GM18511 (cell line): ENCODE measurements around the gene SNAP47.
"Not testable (repeated sequence)": the region's sequence is repeated elsewhere in the genome, so short reads cannot be mapped to it uniquely, and the experiment has no call there.

ENCODE experiments used
- ATAC-seq: cut with Tn5 transposase; IDR thresholded peaks from one replicate; pipeline ENCODE4 v1.9.1; 2021; ENCODE audit warnings: mild to moderate bottlenecking, moderate library complexity; ENCODE audit not compliant: unreplicated experiment

The SNAP47 gene, protein sequence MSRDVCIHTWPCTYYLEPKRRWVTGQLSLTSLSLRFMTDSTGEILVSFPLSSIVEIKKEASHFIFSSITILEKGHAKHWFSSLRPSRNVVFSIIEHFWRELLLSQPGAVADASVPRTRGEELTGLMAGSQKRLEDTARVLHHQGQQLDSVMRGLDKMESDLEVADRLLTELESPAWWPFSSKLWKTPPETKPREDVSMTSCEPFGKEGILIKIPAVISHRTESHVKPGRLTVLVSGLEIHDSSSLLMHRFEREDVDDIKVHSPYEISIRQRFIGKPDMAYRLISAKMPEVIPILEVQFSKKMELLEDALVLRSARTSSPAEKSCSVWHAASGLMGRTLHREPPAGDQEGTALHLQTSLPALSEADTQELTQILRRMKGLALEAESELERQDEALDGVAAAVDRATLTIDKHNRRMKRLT

DNA sequence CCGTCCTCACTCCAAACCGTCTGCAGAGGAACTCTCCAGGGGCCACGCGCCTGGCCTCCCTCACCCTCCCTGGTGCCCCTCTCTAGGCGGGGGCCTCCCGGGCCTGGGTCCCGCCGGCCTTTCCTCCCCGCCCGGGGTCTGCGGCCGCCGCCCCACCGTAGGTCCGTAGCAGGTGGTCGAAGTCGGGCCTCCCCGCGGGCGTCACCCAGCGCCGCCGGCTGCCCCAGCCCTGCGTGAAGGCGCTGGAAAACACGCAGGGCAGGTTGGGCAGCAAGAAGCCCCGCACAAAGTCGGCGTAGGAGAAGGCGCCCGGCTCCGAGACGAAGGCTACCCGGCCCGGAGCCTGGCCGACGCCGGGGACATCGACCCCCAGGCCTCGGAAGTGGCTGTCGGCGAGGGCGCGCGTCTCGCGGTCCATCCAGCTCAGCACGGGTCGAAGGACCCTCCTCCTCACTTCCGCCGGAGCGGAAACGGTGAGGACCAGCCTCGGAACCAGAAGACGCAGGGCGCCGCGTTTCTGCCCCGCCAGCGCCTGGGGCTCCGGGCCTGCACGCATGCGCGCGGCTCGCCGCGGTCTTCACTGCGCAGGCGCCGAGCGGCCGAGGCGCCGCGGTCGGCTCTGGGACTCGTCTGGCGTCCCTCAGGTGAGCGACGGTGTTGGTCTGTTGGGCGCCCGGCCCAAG lies at the start of gene SNAP47, which contains the start of gene JMJD4:
SNAP47 (plus strand) TSS at position 580 of the 683 bp plus-strand sequence. CDS start 12,302 bp downstream, outside the sequence.
JMJD4 (minus strand) TSS at position 447 of the 683 bp plus-strand sequence; CDS start at position 418, 29 bp downstream.
- peak; percentile 93 for ATAC-seq

DNA sequence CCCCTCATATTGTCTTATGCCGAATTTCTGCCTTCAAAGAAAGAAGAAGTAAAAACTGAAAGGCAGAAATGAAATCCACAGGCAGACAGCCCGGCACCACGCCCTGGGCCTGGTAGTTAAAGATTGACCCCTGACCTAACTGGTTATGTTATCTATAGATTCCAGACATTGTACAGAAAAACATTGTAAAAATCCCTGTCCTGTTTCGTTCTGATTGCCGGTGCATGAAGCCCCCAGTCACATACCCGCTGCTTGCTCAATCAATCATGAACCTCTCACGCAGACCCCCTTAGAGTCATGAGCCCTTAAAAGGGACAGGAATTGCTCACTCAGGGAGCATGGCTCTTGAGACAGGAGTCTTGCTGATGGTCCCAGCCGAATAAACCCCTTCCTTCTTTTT lies 49.4 kb upstream of the SNAP47 start:
- ATAC-seq, result no peak

DNA sequence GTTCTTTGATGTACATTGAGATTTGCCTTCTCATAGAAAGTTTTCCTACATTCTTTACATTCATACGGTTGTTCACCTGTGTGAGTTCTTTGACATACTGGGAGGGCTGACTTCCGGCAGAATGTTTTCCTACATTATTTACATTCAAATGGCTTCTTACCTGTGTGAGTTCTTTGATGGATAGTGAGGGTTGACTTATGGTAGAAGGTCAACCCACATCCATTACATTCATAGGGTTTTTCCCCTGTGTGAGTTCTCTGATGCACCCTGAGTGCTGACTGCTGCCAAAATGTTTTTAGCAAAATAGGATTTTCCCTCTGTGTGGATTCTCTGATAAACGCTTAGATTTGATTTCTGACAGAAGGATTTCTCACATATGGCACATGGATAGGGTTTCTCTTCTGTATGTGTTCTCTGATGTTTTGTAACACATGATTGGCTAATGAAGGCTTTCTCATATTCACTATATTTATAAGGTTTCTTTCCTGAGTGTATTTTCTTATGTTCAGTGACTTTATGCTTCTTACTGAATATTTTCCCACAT lies 37.8 kb upstream of the SNAP47 start:
- ATAC-seq, result no peak

DNA sequence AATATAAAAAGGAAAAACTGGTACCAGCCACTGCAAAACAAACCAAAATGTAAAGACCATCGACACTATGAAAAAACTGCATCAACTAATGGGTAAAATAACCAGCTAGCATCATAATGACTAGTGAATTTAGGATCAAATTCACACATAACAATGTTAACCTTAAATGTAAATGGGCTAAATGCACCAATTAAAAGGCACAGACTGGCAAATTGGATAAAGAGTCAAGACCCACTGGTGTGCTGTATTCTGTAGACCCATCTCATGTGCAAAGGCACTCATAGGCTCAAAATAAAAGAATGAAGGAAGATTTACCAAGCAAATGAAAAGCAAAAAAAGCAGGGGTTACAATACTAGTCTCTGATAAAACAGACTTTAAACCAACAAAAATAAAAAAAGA lies 33.6 kb upstream of the SNAP47 start:
- ATAC-seq, result not testable (repeated sequence)

DNA sequence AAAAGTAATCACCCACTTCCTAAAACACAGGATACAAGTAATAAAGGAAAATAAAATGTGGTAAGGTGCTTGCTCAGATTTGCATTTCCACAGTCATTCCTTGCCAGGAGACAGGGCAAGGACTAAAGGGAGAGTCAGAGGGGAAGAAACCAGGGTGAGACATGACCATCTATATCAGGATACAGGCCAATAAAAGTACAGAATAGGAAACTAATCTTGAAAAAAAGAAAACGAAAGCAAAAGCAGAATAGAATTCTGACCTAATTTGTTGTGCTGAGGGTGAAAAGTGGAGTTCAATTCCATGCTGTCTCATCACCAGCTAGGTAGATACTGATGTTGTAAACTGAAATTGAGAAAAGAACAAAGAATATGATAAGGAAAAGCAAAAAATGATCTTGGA lies 27.4 kb upstream of the SNAP47 start:
- ATAC-seq, result no peak

DNA sequence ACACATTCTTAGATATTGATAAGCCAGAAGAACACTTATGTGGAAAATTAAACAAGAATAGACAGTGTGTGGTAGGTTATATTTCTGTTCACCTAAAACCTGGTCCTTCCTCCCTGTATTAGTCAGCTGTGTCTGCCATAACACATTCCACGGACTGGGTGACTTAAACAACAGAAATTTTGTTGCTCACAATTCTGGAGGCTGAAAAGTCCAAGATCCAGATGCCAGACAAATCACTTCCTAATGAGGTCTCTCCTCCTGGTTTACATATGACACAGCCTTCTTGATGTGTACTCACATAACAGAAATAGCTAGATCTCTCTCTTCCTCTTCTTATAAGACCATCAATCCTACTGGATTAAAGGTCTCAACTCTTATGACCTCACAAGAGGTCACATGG lies 25.8 kb upstream of the SNAP47 start:
- no peak for ATAC-seq

DNA sequence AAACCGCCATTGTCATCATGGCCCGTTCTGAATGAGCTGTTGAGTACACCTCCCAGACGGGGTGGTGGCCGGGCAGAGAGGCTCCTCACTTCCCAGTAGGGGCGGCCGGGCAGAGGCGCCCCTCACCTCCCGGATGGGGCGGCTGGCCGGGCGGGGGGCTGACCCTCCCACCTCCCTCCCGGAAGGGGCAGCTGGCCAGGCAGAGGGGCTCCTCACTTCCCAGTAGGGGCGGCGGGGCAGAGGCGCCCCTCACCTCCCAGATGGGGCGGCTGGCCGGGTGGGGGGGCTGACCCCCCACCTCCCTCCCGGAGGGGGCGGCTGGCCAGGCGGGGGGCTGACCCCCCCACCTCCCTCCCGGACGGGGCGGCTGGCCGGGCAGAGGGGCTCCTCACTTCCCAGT lies 24.8 kb upstream of the SNAP47 start:
- ATAC-seq, result not testable (repeated sequence)

DNA sequence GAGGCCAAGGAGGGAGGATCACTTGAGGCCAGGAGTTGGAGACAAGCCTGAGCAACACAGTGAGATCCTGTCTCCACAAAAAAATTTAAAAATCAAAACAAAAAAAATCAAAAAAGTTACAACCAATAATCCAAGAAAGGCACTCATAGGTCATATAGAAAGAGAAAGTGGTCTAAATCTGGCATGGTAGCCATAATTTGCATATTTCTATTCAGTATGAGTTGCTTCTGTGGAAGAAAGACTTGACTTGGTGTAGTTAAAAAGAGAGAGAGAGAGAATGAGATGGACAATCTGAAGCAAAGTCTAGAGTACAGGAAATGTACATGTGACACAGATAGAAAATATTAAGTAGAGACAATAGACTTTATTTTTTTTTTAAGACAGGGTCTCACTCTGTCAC lies 22.6 kb upstream of the SNAP47 start:
- no peak for ATAC-seq

DNA sequence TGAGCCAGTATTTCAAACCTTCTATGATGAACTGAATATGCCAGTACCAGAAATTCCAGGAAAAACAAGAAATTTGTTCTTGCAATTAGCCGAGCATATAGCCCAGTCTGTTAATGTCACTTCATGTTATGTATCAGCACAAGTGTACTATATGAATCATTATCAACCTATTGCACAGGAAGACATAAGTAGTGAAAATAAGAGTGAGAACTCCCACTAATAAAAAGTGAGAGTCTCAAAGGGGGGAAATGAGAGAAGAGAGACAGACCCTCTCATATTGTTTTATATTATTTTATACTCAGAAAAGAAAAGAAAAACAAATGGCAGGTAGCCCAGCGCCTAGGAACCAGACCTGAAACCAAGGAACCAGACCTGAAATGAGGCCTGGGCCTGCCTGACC lies 16.3 kb upstream of the SNAP47 start:
- ATAC-seq, result no peak

DNA sequence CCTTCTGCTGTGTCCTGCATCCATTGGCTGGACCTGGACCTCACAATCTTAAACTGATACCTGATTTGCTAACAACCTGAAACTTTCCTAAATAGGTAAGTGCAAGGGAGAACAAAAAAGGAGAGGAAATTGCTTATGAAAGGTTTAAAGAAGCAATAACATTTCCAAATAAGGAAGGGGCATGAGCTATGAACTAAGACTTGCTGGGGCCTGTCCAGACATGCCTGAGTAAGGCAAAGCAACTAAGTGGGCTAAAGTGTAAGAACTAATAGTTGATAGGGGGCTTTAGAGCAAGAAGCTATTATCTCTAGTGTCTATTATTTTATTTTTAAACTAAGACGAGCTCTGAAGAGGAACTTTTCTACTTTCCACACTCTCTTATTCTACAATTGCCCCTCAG lies 11.8 kb upstream of the SNAP47 start:
- no peak for ATAC-seq

DNA sequence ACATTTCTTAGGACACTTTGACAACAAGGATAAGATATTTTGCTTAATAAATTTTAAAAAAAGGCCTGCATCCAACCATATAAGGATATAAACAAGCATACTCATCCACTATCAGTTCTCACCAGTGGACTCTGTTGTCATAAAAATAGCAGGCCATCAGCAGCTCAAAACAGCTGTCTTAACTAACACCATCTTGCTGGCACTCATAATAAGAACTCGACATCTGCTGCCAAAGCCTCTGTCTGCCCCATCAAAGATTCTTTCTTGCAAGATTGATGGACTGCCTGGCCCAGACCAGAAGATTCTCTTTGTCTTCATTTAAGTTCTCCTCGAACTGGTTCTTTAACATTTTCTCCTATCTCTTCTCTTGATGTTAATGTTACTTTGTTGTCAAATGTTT lies 10.2 kb upstream of the SNAP47 start:
- no peak for ATAC-seq

DNA sequence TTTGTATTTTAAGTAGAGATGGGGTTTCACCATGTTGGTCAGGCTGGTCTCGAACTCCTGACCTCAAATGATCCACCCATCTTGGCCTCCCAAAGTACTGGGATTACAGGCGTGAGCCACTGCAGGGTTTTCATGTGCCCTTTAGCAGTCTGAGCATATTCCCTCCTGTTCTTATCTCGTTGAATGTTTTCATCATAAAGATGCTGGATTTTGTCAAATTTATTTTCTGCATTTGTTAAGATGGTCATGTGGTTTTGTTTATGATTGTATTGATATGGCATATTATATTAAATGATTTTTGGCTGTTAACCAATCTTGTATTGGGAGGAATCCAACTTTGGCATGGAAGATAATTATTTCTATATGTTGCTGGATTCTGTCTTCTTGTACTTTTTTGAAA lies 8.9 kb upstream of the SNAP47 start:
- ATAC-seq, result no peak

DNA sequence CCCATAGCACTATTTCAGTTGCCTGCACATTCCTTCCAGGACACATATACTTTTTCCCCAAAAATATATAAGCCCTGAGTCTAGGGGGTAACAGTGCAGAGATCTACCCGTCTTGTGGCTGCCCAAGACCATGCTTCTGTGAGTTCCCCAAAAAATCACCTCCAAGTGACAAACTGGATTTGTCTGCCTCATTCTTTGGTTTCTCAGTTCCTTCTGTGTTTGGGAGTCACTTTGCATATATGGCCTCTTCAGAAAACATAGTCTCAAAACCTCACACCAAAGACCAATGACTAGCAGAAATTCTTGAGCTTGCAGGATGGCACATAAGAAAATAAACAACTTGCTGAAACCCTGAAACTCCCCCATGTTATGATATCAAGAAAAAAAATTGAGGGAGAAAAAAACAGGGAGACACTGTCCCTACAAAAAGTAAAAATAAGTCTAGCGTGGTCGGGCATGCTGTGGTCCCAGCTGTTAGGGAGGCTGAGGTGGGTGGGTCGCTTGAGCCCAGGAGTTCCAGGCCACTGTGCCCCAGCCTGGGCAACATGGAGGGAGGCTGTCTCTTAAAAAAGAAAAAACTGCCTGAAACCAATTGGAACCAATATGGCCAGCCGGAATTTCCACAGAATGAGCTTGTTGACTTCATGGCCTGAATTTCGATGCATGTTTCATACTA lies 8.2 kb upstream of the SNAP47 start:
- no peak for ATAC-seq

DNA sequence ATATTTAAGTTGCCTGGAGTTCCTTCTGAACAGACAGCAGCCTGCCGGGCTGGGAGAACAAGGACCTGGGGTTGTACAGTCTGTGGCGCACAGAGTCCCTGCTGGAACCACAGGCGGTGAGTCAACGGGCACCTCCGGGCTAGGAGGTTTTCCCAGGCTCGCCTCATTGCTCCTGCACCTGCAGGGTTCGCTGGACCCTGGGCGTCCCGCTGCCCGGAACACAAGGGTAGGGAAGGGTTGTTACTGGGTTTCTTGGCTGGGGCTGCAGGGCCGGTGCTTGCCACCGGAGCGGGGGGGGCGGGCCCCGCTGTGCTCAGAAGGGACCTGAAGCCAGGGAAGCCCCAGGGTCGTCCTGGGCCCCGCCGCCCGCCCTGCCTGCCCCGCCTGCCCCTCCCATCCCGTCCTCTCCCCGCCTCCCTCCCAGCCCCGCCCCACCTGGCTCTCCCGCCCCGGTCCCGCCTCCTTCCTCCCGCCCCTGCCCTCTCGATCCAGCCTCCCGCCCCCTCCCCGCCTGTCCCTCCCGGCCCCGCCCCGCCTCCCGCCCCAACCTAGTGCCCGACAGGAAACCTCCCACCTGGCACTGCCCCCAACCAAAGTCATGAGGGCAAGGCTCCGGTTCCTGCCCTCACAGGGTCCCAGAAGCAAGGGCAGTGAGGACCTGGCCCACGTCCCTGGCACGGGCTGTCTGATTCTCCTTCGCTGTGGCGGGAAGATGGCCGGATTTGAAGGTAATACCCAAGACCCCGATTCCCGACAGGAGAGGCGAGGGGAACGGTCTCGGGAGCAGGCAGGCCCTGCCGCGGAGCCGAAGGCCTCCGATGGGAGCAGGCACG lies 7.0 kb upstream of the SNAP47 start:
- ATAC-seq, result peak; percentile 47

DNA sequence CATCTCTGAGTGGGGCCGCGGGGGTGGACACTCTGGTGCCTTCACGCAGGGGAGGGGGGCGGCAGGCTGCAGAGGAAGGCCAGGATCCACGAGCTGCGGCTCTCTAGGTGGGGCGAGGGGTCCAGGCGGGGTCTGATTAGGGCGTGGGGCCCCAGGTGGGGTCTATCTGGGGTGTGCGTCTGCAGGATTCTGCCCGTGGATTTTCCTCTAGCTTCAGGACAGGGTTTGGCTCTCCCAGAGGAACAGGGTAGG lies 6.4 kb upstream of the SNAP47 start:
- ATAC-seq, result peak; percentile 14

DNA sequence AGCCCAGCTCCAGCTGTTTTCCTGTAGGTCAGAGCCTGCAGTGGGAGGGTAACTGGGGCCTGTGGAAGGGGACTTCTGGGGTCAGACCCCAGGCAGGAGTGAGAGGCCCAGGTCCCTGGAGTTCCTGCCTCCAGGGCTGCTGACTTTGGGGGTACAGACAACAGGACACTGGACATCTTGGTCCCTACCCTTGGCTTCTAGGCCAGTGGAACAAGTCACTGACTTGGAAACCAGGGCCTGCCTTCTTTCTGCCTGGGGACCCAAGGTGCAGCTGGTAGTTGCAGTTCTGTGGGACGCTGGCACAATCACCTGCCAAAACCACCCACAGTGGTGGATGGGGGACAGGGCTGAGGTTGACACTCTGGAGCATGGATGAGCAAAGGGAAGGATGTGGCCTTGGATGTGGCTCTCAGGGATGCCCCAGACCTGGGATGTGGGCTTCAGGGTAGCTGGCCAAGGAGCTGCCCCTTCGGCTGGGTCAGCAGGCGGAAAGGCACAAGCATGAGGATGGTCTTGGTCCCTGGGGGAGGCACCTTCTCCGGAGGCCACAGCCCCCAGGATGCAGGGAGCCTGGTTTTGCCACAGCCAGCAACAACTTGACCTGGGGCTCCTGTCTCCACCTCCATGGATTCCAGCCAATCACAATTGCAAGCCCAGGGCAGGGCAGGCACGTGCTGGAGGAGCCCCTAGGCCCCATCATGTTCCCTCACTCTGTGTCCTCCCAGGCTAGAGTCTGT lies 5.9 kb upstream of the SNAP47 start:
- peak; percentile 3 for ATAC-seq

DNA sequence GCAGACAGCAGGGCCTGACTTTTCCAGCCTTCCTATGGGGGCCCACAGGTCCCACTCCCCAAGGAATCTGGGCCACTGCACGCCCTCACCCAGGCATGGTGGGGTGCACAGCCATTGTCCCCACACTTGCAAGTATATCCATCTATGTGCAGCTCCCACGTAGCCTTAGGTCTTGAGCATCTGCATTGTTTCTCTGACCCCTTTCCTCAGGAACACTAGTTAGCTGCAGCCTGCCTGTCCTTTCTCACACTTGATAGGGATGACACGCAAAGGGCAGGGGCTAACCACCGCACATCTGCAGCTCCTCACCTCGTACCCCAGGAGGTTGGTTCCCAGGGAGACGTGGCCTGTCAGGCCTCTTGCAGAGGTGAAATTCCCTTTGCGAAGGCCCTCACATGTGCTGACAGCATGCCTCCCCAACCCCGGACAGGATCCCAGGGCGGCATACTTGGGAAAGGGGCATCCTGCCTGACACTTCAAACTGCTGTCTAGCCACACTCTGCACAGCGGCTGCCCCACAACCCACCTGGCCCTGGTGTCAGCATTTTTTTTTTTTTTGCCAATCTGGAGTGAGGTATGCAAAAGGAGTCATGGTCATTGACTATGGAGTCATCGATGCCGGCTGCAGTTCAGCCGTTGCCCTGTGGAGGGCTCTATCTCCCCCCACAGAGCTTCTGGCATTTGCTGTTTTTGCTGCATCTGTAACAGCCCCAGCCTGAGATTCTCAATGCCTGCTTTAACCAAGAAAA lies 5.2 kb upstream of the SNAP47 start:
- peak; percentile 30 for ATAC-seq

DNA sequence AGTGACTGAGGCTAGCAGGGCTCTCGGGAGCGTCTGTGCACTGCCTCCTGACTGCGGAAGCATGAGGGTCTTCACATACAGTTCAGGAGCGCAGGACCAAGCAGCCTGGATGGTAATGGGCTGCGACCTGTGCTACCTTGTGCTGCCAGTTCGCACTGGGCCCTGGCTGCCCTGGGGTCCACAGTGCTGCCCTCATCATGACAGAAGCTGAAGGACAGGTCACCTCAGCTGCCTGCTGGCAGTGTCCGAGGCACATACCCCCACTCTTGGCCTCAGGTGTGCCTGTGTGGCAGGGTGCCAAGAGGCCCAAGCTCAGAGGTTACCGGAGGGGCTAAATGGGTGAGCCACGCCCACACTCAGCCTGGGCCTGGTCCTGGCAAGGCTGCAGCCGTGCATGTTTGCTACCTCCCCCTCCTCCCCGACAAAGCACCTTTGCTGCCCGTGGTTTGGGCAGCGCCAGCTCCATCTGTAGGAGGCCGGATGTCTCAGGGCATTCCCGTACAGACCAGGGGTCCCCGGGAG lies 4.5 kb upstream of the SNAP47 start:
- ATAC-seq, result no peak

DNA sequence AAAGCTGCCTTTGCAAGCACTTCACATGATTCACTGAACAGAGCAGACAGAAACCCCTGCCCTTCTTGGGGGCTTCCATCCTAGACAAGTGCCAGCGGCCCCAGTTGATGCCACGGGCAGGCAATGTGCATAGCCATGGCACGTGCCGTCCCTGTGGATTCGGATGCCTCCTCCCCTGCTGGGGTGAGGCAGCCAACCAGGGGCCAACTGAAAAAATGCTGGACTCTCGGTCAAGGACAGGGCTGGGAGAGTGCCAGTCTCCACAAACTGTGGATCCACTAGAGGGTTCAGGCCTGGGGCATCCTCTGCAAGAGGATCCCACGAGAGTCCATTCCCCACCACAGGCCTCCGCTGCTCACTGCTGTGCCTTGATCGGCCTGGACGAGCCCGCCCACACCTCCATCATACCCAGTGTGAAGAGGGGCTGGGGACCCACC lies 4.0 kb upstream of the SNAP47 start:
- ATAC-seq, result no peak
